Esophagus squamous epithelium (tissue), 4 donors: Measurements from ENCODE around the gene TKTL1.

Experiments
- POLR2A ChIP-seq, 4 donors: fragments of 450-650 bp; IDR thresholded peaks; one replicate each; pipeline ENCODE4 v1.6.1; 2017; ENCODE audit warnings: antibody characterized with exemption in 4 of 4, mild to moderate bottlenecking in 4 of 4, moderate library complexity in 3 of 4
- TF ChIP-seq, protein P1 (sequence below), 6 experiments: fragments of 450-650 bp in 4 of 6; fragments of 200-600 bp in 2 of 6; sonication (generic) in 2 of 6; IDR thresholded peaks; one replicate each; pipeline ENCODE4 v1.5.1; 2016 to 2019; ENCODE audit warnings: antibody characterized with exemption in 6 of 6, mild to moderate bottlenecking in 4 of 6, moderate library complexity in 4 of 6

DNA sequence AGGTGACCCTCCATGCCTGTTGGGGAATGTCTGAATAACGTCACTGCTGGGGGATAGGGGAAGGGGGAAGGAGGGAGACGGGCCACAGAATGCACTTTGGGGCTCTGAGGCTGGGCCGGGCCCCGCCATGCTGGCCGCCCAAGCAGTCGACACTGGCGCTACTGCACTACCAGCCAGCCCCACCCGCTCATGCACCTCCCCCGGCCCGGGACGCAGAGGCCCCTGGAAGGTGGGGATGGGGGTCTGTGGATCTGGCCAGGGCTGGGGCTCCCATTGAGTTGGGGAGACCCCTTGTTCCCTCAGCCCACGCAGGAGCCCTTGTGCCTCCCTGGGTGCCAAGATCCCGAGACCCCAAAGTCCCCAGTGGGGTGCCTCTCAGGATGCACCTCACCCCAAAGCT is 61.0 kb downstream of the TKTL1 start:
- TF ChIP-seq, protein P1, sequence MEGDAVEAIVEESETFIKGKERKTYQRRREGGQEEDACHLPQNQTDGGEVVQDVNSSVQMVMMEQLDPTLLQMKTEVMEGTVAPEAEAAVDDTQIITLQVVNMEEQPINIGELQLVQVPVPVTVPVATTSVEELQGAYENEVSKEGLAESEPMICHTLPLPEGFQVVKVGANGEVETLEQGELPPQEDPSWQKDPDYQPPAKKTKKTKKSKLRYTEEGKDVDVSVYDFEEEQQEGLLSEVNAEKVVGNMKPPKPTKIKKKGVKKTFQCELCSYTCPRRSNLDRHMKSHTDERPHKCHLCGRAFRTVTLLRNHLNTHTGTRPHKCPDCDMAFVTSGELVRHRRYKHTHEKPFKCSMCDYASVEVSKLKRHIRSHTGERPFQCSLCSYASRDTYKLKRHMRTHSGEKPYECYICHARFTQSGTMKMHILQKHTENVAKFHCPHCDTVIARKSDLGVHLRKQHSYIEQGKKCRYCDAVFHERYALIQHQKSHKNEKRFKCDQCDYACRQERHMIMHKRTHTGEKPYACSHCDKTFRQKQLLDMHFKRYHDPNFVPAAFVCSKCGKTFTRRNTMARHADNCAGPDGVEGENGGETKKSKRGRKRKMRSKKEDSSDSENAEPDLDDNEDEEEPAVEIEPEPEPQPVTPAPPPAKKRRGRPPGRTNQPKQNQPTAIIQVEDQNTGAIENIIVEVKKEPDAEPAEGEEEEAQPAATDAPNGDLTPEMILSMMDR (IDR thresholded peaks at IDR 0.05), result no peak
- TF ChIP-seq POLR2A (IDR thresholded peaks at IDR 0.05), result no peak
